Measurements from ENCODE around the gene MDM4.
"Not testable (repeated sequence)": the region's sequence is repeated elsewhere in the genome, so short reads cannot be mapped to it uniquely, and the experiment has no call there.

Gene MDM4

DNA sequence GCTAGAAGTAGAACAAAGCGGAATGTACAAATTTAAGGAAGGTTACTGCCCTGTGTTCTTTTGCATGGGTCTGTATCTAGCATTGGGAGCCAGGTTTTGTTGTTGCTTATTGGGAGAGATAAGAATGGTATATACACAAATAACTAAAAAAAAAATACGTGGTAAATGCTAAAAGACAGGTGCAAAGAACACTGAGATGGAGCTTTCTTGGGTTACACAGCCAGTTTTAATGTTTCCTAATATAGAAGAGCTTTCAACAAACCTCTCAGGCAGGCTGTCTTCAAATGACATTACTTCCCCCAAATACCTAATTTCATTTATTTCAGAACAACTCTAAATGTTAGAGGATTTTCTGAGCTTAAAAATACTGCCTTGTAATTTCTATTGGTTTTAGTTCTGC is 1.4 kb upstream of the MDM4 start:
- DNase-seq (ENCODE audit: low spot score), result peak; percentile 36

DNA sequence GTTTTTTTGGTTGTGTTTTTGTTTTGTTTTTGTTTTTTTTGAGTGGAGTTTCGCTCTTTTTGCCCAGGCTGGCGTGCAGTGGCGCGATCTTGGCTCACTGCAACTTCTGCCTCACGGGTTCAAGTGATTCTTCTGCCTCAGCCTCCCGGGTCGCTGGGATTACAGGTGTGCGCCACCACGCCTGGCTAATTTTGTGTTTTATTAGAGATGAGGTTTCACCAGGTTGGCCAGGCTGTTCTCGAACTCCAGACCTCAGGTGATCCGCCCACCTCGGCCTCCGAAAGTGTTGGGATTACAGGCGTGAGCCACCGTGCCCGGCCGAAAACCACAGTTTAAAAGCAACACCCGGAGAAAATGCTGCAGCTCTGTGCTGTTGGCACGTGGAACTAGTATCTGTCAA is 1.2 kb downstream of the MDM4 start:
- DNase-seq (ENCODE audit: low spot score), result not testable (repeated sequence)

DNA sequence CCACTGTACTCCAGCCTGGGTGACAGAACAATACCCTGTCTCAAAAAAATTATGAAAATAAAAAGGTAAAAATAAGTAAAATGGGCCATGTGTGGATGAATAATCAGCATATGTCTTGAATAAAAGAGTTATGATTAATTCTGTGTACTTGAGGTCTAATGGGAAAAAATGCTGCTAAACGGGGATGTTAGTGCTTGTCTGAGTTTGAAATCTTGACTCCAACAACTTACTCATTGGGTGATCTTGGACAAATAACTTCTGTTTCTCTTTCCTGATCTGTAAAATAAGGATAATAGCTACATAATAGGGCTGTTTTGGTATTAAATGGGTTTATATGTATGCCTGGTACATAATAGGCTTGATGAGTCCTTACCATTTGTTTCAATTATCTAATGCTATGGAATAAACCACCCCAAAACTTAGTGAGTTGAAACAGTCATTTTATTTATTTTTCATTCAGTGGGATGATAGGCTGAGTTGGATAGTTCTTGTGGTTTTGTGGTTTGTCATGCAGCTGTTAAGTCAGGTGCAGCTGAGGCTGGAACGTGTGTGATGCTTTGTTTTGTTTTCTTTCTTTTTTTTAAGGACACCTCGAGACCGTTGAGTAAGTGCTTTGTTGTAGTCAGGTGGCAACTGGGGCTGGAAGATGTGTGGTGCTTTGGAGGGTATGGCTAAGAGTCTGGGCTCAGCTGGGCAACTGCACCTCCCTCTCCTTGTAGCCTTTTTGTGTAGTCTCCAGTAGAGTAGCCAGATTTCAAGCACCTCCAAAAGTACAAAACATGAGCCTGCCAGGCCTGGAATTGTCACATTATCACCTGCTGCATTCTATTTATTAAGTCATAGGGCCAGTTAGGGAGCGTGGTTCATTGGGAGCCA is 4.9 kb downstream of the MDM4 start:
- peak; percentile 76 for DNase-seq (ENCODE audit: low spot score)

DNA sequence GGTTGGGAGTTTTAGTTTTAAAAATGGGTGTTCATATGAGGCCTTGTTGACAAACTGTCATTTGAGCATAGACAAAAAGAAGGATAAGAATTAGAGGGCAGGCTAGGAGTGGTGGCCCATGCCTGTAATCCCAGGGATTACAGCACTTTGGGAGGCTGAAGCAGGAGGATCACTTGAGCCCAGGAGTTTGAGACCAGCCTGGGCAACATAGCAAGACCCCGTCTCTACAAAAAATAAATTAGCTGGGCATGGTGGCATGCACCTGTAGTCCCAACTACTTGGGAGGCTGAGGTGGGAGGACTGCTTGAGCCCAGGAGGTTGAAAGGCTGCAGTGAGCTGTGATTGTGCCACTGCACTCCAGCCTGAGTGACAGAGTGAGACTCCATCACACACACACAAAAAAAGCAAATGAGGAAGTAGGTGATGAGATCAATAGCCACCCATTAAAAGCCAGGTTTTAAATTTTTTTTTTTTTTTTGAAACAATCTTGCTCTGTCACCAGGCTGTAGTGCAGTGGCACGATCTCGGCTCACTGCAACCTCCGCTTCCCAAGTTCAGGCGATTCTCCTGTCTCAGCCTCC is 5.8 kb downstream of the MDM4 start:
- DNase-seq (ENCODE audit: low spot score), result not testable (repeated sequence)

DNA sequence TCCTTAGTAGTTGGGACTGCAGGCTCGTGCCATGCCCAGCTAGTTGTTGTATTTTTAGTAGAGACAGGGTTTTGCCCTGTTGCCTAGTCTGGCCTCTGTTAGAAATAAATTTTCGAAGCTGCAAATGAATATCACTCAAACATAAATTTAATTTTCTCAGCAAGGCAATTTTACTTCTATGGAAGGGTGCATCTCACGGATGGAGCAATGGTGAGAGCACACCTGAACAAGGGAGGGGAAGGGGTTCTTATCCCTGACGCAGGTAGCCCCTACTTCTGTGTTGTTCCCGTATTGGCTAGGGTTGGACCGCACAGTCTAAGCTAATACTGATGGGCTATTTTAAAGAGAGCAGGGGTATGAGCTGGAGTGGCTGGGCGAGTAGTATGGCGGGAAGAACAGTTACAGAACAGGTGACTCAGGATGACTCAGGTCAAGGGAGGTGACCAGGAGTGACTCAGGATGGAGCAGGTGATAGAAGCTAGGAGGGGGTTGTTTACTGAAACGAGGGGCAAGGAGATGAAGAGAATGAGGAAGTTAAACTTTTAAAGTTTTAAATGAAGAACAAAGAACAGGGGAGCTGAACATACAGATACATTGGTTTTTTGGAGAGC is 7.5 kb downstream of the MDM4 start:
- no peak for DNase-seq (ENCODE audit: low spot score)

DNA sequence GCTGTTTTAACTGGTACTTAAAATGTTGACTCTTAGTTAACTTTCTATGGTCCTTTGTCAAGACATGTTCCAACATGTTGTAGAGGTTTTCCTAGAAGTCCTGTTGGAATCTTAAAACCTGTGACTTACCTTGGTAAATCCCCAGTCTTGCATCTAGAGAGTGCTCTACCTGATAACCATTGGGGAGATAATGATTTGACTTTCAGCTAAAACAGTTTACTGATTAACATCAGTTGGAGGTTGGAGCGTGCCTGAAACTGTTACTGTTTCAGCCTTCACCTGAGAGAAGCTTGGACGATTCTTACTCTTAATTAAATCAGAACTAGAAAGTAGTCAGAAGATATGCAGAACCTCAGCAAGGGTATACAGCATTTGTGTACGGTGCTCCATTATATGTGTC is 8.8 kb downstream of the MDM4 start:
- DNase-seq (ENCODE audit: low spot score), result no peak

DNA sequence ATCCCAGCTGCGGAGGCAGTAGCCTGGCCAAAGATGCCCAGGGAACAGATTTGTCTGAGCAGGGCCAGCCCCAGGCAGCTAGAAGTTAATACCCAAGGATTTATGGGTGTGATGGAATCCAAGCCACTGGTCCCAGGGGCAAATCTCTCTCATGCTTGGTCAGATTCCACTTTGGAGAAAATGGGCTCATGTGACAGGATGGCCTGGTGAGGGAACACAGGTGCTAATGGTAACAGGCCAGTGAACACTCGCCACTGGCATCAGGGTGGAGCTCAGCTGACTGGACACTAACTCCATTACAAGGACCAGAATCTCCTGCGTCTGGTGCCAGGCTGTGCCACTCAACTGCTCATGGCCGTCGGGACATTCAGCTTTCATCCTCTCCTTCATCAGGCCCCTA is 12.0 kb downstream of the MDM4 start:
- no peak for DNase-seq (ENCODE audit: low spot score)

DNA sequence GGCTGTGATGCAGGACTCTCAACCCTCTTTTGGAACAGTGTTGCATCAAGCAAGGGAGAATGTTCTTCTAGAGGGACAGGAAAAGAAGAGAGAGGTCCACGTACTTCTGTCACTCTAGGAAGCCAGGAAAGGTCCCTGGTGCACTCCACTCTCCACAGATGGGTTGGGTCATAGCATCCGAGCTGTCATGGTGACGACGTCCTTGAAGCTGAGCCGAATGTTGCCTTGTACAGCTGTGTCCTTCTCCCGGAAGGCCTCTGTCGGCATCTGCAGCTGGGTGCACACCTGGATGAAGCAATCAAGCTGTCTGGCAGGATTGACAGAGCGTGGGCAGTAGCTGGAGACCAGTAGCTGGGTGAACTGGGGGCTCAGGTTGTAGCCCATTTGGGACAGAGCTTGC is 12.5 kb downstream of the MDM4 start:
- DNase-seq (ENCODE audit: low spot score), result no peak

DNA sequence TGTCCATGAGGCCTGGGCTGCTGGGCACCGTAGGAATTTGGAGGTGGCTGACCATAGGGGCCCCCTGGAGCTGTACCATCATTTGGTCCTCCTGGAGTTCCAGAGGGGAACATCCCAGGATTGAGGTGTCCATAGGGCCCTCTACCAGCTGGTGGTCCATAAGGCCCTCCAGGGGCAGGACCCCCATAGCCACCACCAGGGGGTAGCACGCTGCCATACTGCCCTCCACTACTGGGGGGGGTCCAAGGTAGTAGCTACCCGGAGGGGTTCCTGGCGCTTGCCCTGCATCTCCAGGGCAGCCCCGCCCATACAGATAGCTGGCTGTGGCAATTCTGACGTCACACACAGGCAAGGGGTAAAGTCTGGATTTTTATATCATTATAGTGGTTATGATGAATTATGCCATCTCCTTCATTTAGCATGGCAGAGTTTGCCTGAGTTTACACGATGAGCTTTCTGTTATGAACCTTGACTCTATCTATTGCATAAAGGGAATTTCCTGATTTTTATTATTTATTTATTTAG is 13.2 kb downstream of the MDM4 start:
- no peak for DNase-seq (ENCODE audit: low spot score)

DNA sequence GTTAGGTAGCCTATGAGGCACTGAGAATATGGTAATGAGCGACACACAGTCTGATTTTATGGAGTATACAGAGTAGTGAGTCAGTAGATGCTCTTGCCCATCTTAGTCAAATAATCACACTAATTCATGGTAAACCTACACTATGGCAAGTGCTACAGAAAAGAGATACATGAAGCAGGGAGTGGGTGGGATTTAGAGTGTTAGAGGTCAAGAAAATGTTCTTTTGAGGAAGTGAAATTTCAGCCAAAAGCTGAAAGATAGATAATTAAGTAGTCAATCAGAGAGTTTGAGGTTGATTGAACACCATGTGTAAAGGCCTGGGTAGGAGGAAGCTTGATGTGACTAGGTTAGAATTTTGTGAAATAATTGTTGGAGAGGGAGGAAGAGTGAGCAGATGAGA is 14.7 kb downstream of the MDM4 start:
- no peak for DNase-seq (ENCODE audit: low spot score)

DNA sequence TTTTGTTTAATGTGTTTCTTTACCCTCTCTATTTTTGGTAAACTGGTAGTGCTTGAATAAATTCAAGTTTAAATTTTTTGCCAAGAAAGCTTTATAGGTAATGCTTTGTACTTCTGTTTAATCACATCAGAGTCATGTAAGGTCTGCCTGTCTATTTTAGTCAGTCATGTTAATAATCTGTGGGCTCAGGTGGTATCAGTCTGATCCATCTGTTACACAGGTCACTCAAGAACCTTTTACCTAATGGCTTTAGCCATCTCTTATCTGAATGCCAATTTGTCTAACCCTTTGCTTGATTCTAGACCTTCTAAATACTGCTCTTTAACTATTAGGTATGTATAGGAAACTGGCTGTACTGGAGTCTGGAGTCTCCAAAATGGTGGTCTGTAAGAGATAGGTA is 16.6 kb downstream of the MDM4 start:
- DNase-seq (ENCODE audit: low spot score), result no peak

DNA sequence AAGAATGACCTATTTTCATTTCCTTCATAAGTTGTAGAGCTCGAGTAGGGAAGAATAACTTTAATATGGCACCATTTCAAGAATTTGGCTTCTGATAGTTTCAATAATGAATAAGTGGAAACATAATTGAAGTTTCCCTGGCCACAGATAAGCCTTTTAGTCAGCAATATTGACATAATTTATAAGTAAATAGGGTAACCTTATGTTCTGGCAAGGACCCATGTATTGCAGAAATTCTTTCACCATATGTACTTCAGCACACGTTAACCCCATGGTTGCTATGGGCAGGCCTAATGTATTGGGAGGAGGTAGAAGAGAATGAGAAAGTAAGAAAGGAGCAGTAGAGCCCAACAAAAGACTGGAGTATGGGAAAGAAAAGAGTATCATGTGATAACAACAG is 25.4 kb downstream of the MDM4 start:
- no peak for DNase-seq (ENCODE audit: low spot score)

DNA sequence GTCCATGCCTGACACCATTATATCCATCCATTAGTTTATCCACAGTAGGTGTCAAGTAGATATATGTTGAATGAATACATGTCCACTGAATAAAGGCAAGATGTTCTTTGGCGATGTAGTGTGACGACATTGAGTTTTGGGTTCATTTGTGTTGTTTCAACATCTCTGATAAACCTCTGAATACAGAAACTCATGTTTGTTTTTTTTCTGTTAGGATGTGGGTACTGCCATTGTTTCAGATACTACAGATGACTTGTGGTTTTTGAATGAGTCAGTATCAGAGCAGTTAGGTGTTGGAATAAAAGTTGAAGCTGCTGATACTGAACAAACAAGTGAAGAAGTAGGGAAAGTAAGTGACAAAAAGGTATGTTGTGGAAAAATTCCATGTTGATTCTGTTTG is 28.1 kb downstream of the MDM4 start:
- DNase-seq (ENCODE audit: low spot score), result no peak

DNA sequence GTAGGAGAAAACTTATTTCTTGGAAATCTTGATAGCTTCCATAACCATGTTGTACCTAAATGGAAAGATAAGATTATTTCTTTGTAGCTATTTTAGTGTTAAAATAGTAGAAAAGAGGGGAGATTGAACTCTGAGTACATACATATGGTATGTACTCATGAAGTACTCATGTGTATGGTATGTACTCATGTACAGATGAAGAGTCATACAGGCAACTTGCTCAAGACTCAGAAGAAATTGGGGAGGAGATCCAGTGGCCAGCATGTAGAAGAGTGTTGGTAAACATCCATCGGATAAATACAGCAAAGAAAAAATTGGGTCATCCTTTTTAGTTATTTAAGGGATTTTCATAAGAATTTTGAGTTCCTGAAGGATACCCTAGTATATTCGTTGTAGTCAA is 29.0 kb downstream of the MDM4 start:
- DNase-seq (ENCODE audit: low spot score), result no peak

DNA sequence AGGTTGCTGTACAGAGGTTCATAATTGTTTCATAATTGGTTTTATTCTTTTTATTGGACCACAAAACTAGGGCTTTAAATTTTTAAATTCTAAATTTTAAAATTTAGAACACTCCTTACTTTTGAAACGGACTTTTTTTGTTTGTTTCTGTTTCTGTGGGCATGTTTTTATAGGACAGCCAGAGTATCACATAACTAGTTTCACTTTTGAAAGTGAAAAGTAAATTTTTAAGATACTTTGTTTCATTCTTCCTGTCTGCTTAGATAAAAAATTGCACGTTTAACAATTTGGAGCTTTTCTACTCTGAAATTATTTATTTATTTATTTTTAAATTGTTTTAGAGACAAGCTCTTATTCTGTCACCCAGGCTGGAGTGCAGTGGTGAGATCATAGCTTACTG is 29.7 kb downstream of the MDM4 start:
- DNase-seq (ENCODE audit: low spot score), result no peak

DNA sequence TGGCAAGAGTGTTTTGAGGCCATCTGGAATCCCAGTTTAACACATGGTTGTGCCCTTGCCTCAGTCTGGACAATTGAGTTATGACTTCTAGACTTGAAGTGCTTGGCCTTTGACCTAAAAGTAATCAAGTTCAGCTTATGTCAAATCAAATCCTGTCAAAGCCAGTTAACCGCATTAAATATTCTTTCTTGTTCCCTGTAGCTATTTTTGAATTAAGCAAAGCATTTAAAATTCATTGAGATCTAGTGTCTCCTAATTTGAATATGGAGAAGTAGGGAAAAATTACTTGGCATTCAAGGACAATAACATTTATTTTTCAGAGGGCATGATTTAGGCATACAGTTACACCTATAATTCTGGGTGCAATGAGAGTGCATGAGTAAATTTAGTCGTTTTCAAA is 32.1 kb downstream of the MDM4 start:
- DNase-seq (ENCODE audit: low spot score), result no peak

DNA sequence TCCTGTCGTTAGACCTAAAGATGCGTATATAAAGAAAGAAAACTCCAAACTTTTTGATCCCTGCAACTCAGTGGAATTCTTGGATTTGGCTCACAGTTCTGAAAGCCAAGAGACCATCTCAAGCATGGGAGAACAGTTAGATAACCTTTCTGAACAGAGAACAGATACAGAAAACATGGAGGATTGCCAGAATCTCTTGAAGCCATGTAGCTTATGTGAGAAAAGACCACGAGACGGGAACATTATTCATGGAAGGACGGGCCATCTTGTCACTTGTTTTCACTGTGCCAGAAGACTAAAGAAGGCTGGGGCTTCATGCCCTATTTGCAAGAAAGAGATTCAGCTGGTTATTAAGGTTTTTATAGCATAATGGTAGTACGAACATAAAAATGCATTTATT is 33.1 kb downstream of the MDM4 start:
- DNase-seq (ENCODE audit: low spot score), result no peak

DNA sequence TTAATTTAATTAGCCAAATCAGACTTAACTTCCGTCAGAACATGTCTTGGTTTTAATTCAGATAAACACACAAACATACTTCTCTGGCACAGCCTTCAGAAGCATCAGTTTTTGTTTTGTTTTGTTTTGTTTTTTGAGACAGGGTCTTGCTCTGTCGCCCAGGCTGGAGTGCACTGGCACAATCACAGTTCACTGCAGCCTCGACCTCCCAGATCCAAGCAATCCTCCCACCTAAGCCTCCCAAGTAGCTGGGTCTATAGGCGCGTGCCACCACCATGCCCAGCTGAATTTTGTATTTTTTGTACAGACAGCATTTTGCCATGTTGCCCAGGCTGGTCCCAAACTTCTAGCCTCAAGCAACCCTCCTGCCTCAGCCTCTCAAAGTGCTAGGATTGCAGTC is 34.7 kb downstream of the MDM4 start:
- no peak for DNase-seq (ENCODE audit: low spot score)

DNA sequence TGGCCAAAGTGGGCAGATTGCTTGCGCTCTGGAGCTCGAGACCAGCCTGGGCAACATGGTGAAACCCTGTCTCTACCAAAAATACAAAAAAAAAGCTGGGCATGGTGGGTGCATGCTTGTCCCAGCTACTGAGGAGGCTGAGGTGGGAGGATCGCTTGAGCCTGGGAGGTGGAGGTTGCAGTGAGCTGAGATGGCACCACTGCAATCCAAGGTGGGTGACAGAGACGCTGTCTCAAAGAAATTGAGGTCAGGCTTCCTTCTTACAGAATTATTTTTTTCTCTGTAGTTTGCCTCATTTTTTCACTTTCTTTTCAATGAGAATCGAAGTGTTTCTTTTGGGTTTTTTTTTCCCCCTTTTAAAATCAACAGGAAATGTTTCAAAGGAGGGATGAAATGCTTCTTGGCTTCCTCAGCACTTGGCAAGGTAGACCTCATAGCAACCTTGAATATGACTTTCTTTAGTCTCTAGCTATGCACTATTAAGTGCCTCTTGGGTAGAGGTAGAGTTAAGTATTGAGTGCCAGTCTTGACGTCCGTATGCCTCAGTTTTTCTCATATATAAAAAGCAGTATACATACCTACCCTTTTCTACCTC is 40.3 kb downstream of the MDM4 start:
- DNase-seq (ENCODE audit: low spot score), result no peak

DNA sequence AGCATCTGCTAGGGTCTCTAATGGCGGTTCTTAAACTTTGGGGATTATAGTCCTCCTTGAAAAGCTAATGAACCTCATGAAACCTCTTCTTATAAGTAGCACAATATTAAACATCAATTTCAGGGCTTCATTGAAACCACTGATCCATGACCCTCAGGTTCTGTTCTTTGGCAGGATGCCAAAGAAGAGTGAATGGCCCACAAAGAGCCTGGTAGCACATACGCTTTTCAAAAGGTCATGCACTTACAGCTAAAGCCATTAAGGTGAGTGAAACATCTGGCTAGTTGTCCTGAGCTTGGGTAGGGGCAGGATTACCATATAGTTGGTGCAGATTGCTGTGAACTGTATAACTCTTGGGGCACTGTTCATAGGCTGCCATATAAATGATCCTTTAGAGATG is 42.3 kb downstream of the MDM4 start:
- DNase-seq (ENCODE audit: low spot score), result no peak

DNA sequence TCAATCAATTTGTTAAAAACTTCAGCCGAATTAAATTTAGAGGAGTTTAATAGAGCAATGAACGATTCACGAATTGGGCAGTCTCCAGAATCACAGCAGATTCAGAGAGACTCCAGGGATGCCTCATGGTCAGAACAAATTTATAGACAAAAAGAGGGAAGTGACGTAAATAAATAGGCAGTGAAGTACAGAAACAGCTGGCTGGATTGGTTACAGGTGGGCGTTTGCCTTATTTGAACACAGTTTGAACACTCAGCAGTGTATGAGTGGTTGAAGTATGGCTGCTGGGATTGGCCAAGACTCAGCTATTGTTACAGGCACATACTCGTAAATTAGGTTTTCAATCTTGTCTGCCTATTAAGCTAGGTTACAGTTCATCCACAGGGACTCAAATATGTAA is 43.8 kb downstream of the MDM4 start:
- not testable (repeated sequence) for DNase-seq (ENCODE audit: low spot score)

DNA sequence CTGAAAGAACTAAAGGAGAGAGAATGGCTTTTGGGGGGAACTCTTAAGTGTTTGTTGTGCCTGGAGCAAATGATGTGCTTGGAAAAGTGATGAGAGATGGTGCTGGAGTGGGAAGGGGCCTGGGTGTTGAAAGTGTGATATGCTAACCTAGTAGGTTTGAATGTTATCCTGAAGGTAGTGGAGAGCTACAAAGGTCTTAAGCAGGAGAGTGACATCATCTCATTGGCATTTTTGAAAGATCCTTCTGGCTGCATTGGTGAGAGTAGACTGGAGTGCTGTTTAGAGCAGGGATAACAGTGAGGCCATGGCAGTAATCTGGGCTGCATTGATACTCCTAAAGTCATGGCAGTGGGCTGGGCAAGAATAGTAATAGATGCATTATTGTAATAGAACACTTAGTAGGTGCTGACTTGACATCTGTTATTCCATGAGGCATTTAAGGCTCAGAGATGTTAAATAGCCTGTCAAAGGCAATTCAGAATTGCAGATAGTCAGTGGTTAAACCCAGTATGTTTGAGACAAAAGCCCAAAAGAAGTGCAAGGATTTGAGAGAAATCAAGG is 44.5 kb downstream of the MDM4 start:
- DNase-seq (ENCODE audit: low spot score), result no peak

All from germinal center (tissue), 1 donor.